ENCODE measurements around the gene PCDH1. TPM values are rescaled to one million over a fixed set of nuclear protein-coding genes. Genes with fewer than 3 reads are reported as not detected.

PCDH1 gene
- total RNA-seq, 2 donors from 2014 or later, result 97.3 to 105 TPM

- Histone ChIP-seq H3K36me3 (no peaks in the 10 kb centered on the region), H3K27ac (no peak overlapping the region), H3K4me1 (no peaks in the 10 kb centered on the region), H3K27me3 (no peaks in the 10 kb centered on the region), H3K9me3 (no peaks in the 10 kb centered on the region), H3K4me3 (no peak overlapping the region), H3K9ac (ENCODE audit: low read depth in 2 of 2, low read length in 2 of 2) (no peak overlapping the region)
- DNase-seq, result no peak
- peak; percentile 37 for TF ChIP-seq CTCF (IDR thresholded peaks at IDR 0.05)
- intact Hi-C loops (cut with DNase I), result loop anchor here (10.0 kb wide), 1 partner anchor 153 kb away; the partner anchor contains the start of gene RNF14
Measured at GRCh38 chr5:141811287-141812155, 66.7 kb downstream of the PCDH1 start.

GRCh38 chr5:141810702-141811101 lies 67.5 kb downstream of the PCDH1 start:
- Histone ChIP-seq H3K4me3 (no peak overlapping the region), H3K36me3 (no peaks in the 10 kb centered on the region), H3K4me1 (no peaks in the 10 kb centered on the region), H3K27ac (no peak overlapping the region), H3K27me3 (no peaks in the 10 kb centered on the region), H3K9me3 (no peaks in the 10 kb centered on the region), H3K9ac (ENCODE audit: low read depth in 2 of 2, low read length in 2 of 2) (no peak overlapping the region)
- no peak for TF ChIP-seq CTCF (IDR thresholded peaks at IDR 0.05)
- intact Hi-C loops (cut with DNase I), result loop anchor here (10.0 kb wide), 1 partner anchor 154 kb away; the partner anchor contains the start of gene RNF14
- DNase-seq, result no peak

- no peak overlapping the region for H3K9ac ChIP-seq (ENCODE audit: low read depth in 2 of 2, low read length in 2 of 2)
- H3K27ac ChIP-seq, result no peak overlapping the region
- H3K4me3 ChIP-seq, result no peak overlapping the region
- no peaks in the 10 kb centered on the region for H3K36me3 ChIP-seq
- no peak for DNase-seq
- intact Hi-C loops (cut with DNase I), result loop anchor here (10.0 kb wide), 1 partner anchor 155 kb away; the partner anchor contains the start of gene RNF14
- no peaks in the 10 kb centered on the region for H3K9me3 ChIP-seq
- H3K4me1 ChIP-seq, result no peaks in the 10 kb centered on the region
- H3K27me3 ChIP-seq, result no peaks in the 10 kb centered on the region
- TF ChIP-seq CTCF (IDR thresholded peaks at IDR 0.05), result no peak
Measured at GRCh38 chr5:141809380-141810096, 68.7 kb downstream of the PCDH1 start.

- Histone ChIP-seq H3K9me3 (no peaks in the 10 kb centered on the region), H3K27ac (no peak overlapping the region), H3K36me3 (no peaks in the 10 kb centered on the region), H3K4me1 (no peaks in the 10 kb centered on the region), H3K9ac (ENCODE audit: low read depth in 2 of 2, low read length in 2 of 2) (no peak overlapping the region), H3K27me3 (no peaks in the 10 kb centered on the region), H3K4me3 (no peak overlapping the region)
- no peak for DNase-seq
- no peak for TF ChIP-seq CTCF (IDR thresholded peaks at IDR 0.05)
- intact Hi-C loops (cut with DNase I), result no loop called here
Measured at GRCh38 chr5:141808857-141809256, 69.4 kb downstream of the PCDH1 start.

- H3K9me3 ChIP-seq, result no peaks in the 10 kb centered on the region
- no peak overlapping the region for H3K27ac ChIP-seq
- no peak for DNase-seq
- no peak overlapping the region for H3K9ac ChIP-seq (ENCODE audit: low read depth in 2 of 2, low read length in 2 of 2)
- H3K36me3 ChIP-seq, result no peaks in the 10 kb centered on the region
- H3K4me3 ChIP-seq, result no peak overlapping the region
- intact Hi-C loops (cut with DNase I), result no loop called here
- no peaks in the 10 kb centered on the region for H3K4me1 ChIP-seq
- no peak for TF ChIP-seq CTCF (IDR thresholded peaks at IDR 0.05)
- no peaks in the 10 kb centered on the region for H3K27me3 ChIP-seq
Measured at GRCh38 chr5:141807732-141808131, 70.5 kb downstream of the PCDH1 start.
